Erythroblast (primary cell): ENCODE measurements around the gene MMEL1.
"Not testable (repeated sequence)": the region's sequence is repeated elsewhere in the genome, so short reads cannot be mapped to it uniquely, and the experiment has no call there.

Source experiments
- GATA1 ChIP-seq: IDR thresholded peaks from 2 replicates; pipeline ENCODE4 v1.6.1; 2011; ENCODE audit warnings: low read depth, mild to moderate bottlenecking, control low read depth, low read length, moderate library complexity
- POLR2A ChIP-seq: IDR thresholded peaks from 2 replicates; pipeline ENCODE4 v1.6.1; 2011; ENCODE audit warnings: mild to moderate bottlenecking, low read length

DNA sequence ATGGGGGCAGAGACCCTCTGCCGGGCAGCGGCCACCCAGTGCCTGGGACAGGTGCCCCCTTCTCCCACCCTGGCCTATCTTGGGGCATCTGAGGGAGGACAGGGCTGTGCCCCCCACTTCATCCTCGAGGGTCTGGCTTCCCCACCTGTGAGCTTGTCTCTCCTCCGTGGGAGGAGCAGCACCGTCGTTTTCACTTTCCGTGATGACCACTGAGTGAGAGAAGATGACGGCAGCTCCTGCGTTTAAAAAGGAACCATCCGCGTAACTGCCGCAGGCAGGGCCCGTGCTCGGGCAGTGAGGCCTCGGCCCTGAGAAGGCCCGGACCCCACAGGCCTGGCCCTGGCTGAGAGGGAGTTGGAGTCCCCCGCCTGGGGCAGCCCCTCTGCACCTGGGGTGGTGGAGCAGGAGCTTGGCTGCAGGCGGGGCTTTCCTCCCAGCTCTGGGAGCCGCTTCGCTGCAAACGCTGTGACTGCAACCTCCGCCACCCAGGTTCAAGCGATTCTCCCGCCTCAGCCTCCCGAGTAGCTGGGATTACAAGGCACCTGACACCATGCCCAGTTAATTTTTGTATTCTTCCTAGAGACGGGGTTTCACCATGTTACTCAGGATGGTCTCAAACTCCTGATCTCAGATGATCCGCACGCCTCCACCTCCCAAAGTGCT is 83.3 kb downstream of the MMEL1 start:
- TF ChIP-seq POLR2A, GATA1: not testable (repeated sequence)
